ENCODE results near the gene REL. TPM values are rescaled to one million over a fixed set of nuclear protein-coding genes. Genes with fewer than 3 reads are reported as not detected.

Gene REL
- total RNA-seq, 6 experiments from 2014 or later = 3.5 to 7.5 (median 5.0) TPM

- TF ChIP-seq POLR2A (IDR thresholded peaks at IDR 0.05) (no peak), CTCF (IDR thresholded peaks at IDR 0.05) (no peak)
- intact Hi-C loops (cut with DNase I) = no loop called here
- 78% methylated on average over 7 of the region's 7 CpGs for WGBS (ENCODE audit: insufficient coverage, low coverage, low lambda C conversion rate, missing lambda C conversion rate)
- Histone ChIP-seq H3K27ac (no peak overlapping the region), H3K4me3 (no peak overlapping the region), H3K36me3 (no peaks in the 10 kb centered on the region), H3K4me1 (no peaks in the 10 kb centered on the region), H3K27me3 (no peaks in the 10 kb centered on the region), H3K9me3 (no peaks in the 10 kb centered on the region)
- ATAC-seq = no peak
- DNase-seq = no peak
Measured at GRCh38 chr2:60840880-60841279, 40.5 kb upstream of the REL start.

- ATAC-seq (peak in 1 of 4 donors; percentile 26), DNase-seq (no peak)
- H3K9me3 ChIP-seq = no peaks in the 10 kb centered on the region
- no peak overlapping the region for H3K4me3 ChIP-seq
- no peaks in the 10 kb centered on the region for H3K4me1 ChIP-seq
- 81% methylated on average over 4 of the region's 6 CpGs for WGBS (ENCODE audit: insufficient coverage, low coverage, low lambda C conversion rate, missing lambda C conversion rate)
- H3K27ac ChIP-seq = no peak overlapping the region
- no peak for TF ChIP-seq POLR2A (IDR thresholded peaks at IDR 0.05)
- no peak for TF ChIP-seq CTCF (IDR thresholded peaks at IDR 0.05)
- no peaks in the 10 kb centered on the region for H3K27me3 ChIP-seq
- H3K36me3 ChIP-seq = no peaks in the 10 kb centered on the region
- intact Hi-C loops (cut with DNase I) = no loop called here
Measured at GRCh38 chr2:60843006-60843405, 38.4 kb upstream of the REL start.

GRCh38 chr2:60844105-60844504, 37.3 kb upstream of the REL start:
- WGBS (ENCODE audit: insufficient coverage, low coverage, low lambda C conversion rate, missing lambda C conversion rate) = 69% methylated on average over 2 of the region's 2 CpGs
- TF ChIP-seq POLR2A (IDR thresholded peaks at IDR 0.05) = no peak
- TF ChIP-seq CTCF (IDR thresholded peaks at IDR 0.05) = no peak

GRCh38 chr2:60847854-60848253, 33.5 kb upstream of the REL start:
- no peak overlapping the region for H3K27ac ChIP-seq
- WGBS (ENCODE audit: insufficient coverage, low coverage, low lambda C conversion rate, missing lambda C conversion rate) = 66% methylated on average over 6 of the region's 6 CpGs
- H3K9me3 ChIP-seq = no peaks in the 10 kb centered on the region
- H3K4me3 ChIP-seq = no peak overlapping the region
- intact Hi-C loops (cut with DNase I) = no loop called here
- H3K4me1 ChIP-seq = no peaks in the 10 kb centered on the region
- no peak for ATAC-seq
- no peak for DNase-seq
- TF ChIP-seq POLR2A (IDR thresholded peaks at IDR 0.05) (no peak), CTCF (IDR thresholded peaks at IDR 0.05) (no peak)
- no peaks in the 10 kb centered on the region for H3K36me3 ChIP-seq
- H3K27me3 ChIP-seq = no peaks in the 10 kb centered on the region

More at GRCh38 chr2:60844105-60844504, 37.3 kb upstream of the REL start:
- Histone ChIP-seq H3K36me3 (no peaks in the 10 kb centered on the region), H3K4me1 (no peaks in the 10 kb centered on the region), H3K9me3 (no peaks in the 10 kb centered on the region), H3K27me3 (no peaks in the 10 kb centered on the region), H3K4me3 (no peak overlapping the region), H3K27ac (no peak overlapping the region)
- no peak for DNase-seq
- intact Hi-C loops (cut with DNase I) = no loop called here
- peak in 1 of 4 donors; percentile 24 for ATAC-seq

GRCh38 chr2:60849187-60849586, 32.2 kb upstream of the REL start:
- H3K27ac ChIP-seq = no peak overlapping the region
- no peak for DNase-seq
- H3K9me3 ChIP-seq = no peaks in the 10 kb centered on the region
- no peak for ATAC-seq
- intact Hi-C loops (cut with DNase I) = no loop called here
- TF ChIP-seq CTCF (IDR thresholded peaks at IDR 0.05) (no peak), POLR2A (IDR thresholded peaks at IDR 0.05) (no peak)
- no peaks in the 10 kb centered on the region for H3K27me3 ChIP-seq
- no peaks in the 10 kb centered on the region for H3K4me1 ChIP-seq
- H3K4me3 ChIP-seq = no peak overlapping the region
- WGBS (ENCODE audit: insufficient coverage, low coverage, low lambda C conversion rate, missing lambda C conversion rate) = 100% methylated on average over 3 of the region's 3 CpGs
- H3K36me3 ChIP-seq = no peaks in the 10 kb centered on the region
